Neural progenitor cell (in vitro differentiated cells): Measurements from ENCODE around the gene FZD4.

ENCODE experiments used
- CTCF ChIP-seq: fragments of 200-600 bp; sonication (generic); IDR thresholded peaks from 2 replicates; pipeline ENCODE4 v1.5.1; 2017; ENCODE audit warnings: antibody characterized with exemption, mild to moderate bottlenecking
- EZH2 ChIP-seq: fragments of 200-600 bp; sonication (generic); IDR thresholded peaks from 2 replicates; pipeline ENCODE4 v1.6.1; 2017; ENCODE audit warnings: antibody characterized with exemption, mild to moderate bottlenecking, moderate library complexity
- EZH2phosphoT487 ChIP-seq: fragments of 200-600 bp; sonication (generic); IDR thresholded peaks from 2 replicates; pipeline ENCODE4 v1.6.1; 2017; ENCODE audit warnings: antibody characterized with exemption

DNA sequence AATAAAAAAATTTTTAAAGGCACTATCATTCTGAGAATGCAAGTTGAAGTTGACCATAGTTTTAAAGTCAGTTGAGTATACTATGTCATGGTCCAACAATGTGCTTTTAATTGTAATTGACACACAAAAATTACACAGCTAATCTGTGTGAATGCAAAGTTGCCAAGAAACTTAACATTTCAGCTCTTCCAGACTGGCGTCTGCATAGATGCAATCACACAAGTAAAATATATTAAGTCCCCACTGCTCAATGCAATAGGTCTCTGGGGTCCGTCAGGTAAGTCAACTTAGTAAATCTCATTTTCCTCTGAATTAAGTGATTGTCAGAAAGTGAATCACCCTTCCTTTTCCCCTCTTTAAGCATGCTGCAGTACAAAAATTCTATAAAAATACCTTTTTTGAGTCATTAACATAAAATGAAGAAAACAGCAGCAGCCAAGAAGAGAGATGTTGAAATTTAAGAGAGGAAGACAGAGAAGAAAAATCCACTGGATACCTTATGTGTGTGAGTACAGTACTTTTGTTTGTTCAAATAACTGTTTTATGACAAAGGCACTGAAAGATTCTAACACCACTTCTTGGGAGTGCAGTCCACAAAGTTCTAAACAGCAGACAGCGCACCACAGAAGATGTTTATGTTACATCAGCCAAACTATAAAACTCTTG lies 5.1 kb downstream of the FZD4 start:
- no peak for TF ChIP-seq EZH2
- TF ChIP-seq CTCF: no peak
- no peak for TF ChIP-seq EZH2phosphoT487
